OCI-LY7 (cell line): ENCODE data around the gene NPHP1.

Source experiments
- EZH2phosphoT487 ChIP-seq: fragments of 200-600 bp; sonication (generic); IDR thresholded peaks from 2 replicates; pipeline ENCODE4 v1.6.1; 2018; ENCODE audit warnings: low read depth, borderline replicate concordance, mild to moderate bottlenecking, mixed run types, antibody characterized with exemption, low read length, moderate library complexity, mixed read lengths
- TF ChIP-seq, protein P1 (sequence below): fragments of 200-600 bp; sonication (generic); conservative IDR thresholded peaks from 2 replicates; pipeline ENCODE4 v1.5.1; 2014; ENCODE audit warnings: mild to moderate bottlenecking, antibody characterized with exemption, low read length, moderate library complexity, mixed read lengths

DNA sequence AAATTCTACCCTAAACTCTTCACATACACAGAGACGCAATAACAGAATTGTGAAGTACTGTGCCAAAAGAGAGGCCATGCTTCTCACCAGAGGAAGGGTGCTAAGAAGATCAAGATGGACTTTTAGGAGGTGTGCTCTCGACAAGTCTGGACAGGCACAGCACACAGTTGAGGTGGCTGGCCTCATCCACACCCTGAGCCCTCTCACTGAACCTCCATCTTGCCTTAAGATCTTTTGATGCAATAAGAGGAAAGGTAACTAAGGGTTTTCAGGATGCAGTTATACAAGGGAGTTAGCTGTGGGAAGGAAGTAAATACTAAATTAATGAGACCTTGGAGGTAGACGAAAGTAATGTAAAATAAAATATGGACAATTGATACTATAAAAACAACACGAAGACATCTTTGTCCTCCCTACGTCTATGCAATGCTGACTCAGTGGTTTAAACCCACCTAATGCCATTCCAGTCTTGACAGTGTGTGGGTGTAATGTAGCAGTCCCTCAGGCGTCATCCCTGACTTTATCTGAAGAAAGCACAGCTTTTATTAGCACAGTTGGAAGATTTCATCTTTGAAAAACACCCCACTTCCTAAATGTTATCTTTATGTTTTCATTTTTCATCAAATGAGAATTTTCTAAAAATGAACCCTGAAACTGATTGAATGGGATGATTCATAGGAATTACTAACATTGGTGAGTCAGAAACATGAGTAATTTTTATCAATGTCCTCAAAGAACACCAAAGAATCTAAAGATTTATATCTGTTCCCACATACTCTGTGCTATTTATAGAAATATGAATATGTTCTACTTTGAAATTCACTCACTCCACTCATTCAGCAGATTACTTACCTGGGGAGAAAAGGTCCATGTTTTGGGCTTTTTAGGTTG, 55.2 kb downstream of the NPHP1 start:
- TF ChIP-seq, protein P1, sequence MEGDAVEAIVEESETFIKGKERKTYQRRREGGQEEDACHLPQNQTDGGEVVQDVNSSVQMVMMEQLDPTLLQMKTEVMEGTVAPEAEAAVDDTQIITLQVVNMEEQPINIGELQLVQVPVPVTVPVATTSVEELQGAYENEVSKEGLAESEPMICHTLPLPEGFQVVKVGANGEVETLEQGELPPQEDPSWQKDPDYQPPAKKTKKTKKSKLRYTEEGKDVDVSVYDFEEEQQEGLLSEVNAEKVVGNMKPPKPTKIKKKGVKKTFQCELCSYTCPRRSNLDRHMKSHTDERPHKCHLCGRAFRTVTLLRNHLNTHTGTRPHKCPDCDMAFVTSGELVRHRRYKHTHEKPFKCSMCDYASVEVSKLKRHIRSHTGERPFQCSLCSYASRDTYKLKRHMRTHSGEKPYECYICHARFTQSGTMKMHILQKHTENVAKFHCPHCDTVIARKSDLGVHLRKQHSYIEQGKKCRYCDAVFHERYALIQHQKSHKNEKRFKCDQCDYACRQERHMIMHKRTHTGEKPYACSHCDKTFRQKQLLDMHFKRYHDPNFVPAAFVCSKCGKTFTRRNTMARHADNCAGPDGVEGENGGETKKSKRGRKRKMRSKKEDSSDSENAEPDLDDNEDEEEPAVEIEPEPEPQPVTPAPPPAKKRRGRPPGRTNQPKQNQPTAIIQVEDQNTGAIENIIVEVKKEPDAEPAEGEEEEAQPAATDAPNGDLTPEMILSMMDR = no peak
- TF ChIP-seq EZH2phosphoT487 = no peak
